GM19452 (cell line): Measurements from ENCODE around the gene POMGNT2.

Experiments
- ATAC-seq: cut with Tn5 transposase; IDR thresholded peaks from one replicate; pipeline ENCODE4 v1.9.1; 2021; ENCODE audit not compliant: unreplicated experiment

Gene POMGNT2

DNA sequence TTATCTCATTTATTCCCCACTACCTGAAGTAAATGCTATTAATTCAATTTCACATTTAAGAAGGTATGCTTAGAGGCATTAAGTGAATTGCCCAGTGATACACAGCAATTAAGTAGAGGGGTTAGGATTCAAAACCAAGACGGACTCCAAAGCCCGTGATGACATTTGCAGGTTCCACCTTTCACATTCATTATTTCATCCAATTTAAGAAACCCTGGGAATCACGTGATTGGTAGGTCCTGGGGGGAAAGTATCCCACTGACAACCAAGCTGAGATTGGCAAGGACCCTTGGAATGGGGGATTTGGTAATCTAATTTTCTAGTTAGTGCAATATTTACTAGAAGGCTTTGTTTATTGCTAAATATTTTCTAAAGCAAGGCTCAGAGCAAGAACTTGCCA lies 1.8 kb downstream of the POMGNT2 start:
- no peak for ATAC-seq

- no peak for ATAC-seq
Observed at GRCh38 chr3:43102773-43103480, 3.0 kb downstream of the POMGNT2 start.

- no peak for ATAC-seq
Observed at GRCh38 chr3:43098761-43099160, 7.1 kb downstream of the POMGNT2 start.

- no peak for ATAC-seq
Observed at GRCh38 chr3:43097400-43098080, 8.3 kb downstream of the POMGNT2 start.

DNA sequence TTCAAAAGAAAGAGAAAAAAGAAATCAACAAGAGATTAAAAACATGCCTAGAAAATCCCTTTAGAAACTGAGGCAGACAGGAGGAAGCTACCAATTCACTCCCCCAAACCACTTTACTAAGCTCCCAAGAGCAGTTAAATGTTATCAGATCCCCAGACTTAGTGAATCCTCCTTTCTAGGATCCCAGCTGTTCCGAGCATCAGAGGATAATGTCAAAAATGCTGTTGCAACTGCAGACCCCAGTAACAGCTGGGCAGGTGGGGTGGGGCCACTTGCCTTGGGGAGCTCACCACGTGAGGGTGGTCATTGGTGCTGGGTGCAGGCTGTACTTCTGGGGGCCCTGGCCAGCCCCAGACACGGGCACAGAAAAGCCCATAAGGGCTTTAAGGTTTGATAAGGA lies 9.1 kb downstream of the POMGNT2 start:
- no peak for ATAC-seq

GRCh38 chr3:43095370-43095769 lies 10.5 kb downstream of the POMGNT2 start:
- no peak for ATAC-seq

GRCh38 chr3:43094851-43095250 lies 11.0 kb downstream of the POMGNT2 start:
- no peak for ATAC-seq

GRCh38 chr3:43094381-43094780 lies 11.5 kb downstream of the POMGNT2 start:
- ATAC-seq, result no peak

- no peak for ATAC-seq
Observed at GRCh38 chr3:43093974-43094373, 11.9 kb downstream of the POMGNT2 start.

DNA sequence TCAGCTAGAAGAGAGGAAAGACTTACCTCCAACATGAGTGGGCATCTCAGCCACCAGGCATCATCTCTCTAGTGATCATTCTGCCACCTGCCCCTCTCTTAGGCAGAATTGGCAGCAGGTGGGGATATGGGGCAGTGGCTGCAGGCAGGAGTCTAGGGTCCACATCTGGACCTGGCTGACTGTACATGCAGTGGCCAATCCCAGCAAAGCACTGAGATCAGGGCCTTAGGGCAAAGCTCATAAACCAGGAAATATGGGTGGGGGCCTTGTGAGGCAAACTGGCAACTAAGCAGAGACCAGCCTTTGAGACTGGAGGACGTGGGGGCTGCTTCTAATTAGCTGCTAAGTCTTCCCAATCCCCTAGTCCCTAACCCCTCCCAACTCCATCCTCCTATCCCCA lies 12.9 kb downstream of the POMGNT2 start:
- ATAC-seq, result no peak

DNA sequence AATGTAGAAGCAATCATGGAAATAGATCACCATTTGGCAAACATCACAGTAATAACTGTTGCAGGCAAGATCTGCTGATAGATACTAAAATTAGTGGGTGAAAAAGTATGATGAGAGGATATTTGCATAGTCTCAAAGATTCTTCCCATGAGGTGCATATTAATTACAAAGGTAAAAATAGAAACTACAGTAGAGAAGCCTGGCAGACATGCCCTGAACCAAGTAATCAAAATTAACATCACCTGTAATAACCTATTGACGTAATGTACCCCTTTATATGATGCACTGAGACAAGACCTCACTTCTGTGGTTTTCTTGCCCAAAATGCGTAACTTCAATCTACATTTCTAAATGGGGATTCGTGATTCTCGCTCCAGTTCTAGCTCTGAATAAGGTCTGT lies 14.4 kb downstream of the POMGNT2 start:
- no peak for ATAC-seq

DNA sequence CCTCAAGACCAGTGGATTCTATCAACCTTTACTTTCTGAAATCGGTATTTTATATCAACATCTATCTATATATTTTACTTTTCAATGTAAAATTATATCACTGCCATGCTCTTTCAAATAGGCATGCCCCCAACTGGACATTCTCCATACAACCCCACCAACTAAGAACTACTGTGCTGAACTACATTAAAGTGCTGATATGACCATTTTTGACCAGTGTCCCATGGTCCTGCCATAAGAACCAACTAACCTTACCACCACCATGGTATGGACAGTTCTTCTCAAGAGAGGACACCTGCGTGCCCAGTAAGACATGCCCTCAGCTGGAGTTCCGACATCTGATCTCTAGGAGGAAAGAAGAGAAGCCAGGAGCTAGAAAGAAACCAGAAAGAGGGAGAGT lies 15.6 kb downstream of the POMGNT2 start:
- no peak for ATAC-seq

GRCh38 chr3:43089081-43089480 lies 16.8 kb downstream of the POMGNT2 start:
- no peak for ATAC-seq

- no peak for ATAC-seq
Observed at GRCh38 chr3:43087249-43087776, 18.6 kb downstream of the POMGNT2 start.

- ATAC-seq, result no peak
Observed at GRCh38 chr3:43086460-43087165, 19.3 kb downstream of the POMGNT2 start.

- ATAC-seq, result no peak
Observed at GRCh38 chr3:43082457-43082856, 23.4 kb downstream of the POMGNT2 start.

GRCh38 chr3:43081796-43082195 lies 24.1 kb downstream of the POMGNT2 start:
- no peak for ATAC-seq

GRCh38 chr3:43080726-43081568 lies 24.9 kb downstream of the POMGNT2 start:
- no peak for ATAC-seq

- ATAC-seq, result no peak
Observed at GRCh38 chr3:43079536-43080332, 26.1 kb downstream of the POMGNT2 start.

- no peak for ATAC-seq
Observed at GRCh38 chr3:43077707-43078106, 28.2 kb downstream of the POMGNT2 start.
